DMS 273 treated with DMSO at 0.1 percent for 48 hours (cell line): ENCODE measurements around the gene NEK11.
A peak's percentile ranks its signal among the peaks of the same experiment; 100 is the strongest.
"Not testable (repeated sequence)": the region's sequence is repeated elsewhere in the genome, so short reads cannot be mapped to it uniquely, and the experiment has no call there.

Source experiments
- DNase-seq: peaks from one replicate; lab custom pipeline; 2025; lab: John Stamatoyannopoulos, UW

NEK11 gene

GRCh38 chr3:131038326-131038725 is 11.6 kb downstream of the NEK11 start:
- DNase-seq = no peak

- DNase-seq = not testable (repeated sequence)
These were observed 15.8 kb downstream of the NEK11 start for GRCh38 chr3:131042271-131042985.

GRCh38 chr3:131047582-131047981 is 20.9 kb downstream of the NEK11 start:
- DNase-seq = no peak

DNA sequence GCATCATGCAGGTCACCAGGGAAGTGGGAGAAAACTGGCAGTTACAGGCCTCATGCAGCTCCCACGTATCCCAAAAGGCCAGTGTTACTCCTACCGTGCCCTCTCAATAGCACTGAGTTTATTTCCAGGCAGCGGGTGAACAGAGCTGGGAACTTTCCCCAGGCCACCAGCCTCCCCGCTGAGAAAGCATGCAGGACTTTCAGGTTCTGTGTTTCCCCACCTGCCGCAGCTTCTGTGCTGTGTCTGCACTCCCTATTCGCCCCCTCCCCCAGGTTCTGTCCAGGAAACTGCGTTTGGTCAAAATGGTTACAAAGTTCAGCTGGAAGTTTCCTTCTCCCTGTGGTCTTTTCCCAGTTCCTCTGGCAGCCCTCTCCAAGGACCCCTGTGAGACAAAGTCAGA is 21.4 kb downstream of the NEK11 start:
- no peak for DNase-seq

GRCh38 chr3:131050001-131050400 is 23.3 kb downstream of the NEK11 start:
- DNase-seq = no peak

DNA sequence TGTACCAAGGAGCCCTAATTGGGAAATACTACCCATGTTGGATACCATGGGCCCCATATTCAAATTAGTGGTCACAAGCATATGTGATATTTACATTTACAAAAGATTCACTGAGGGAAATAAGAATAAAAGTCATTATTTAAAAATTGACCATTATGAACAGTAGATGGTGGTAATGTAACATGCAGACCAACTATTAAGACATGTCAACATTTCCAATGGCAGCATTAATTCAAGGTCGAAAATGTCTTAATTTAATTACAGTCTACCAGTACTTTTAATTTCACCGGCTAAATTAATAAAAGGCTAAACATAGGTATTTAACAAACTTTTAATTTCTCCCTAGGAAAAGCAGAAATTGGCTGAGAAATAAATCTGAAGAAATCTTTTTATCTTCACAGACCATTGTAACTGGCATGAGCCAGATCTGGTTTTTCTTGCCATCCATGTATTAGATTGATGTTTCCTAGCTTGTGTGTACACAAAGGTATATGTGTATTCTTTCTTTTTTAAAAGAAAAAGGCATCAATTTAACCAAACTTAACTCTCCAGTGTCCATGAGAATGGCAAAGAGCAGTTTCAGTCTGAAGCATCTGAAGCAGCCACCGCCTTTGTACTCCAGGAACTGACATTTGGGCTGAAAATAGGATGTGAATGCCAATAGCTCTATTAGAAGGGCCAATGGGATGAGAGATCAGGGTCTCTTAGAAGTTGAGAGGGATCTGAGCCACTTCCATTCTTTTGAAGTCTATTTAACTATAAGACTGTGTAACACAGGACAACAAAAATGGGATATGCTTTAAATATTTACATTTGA is 26.6 kb downstream of the NEK11 start:
- no peak for DNase-seq

GRCh38 chr3:131067983-131068382 is 41.3 kb downstream of the NEK11 start:
- no peak for DNase-seq

DNA sequence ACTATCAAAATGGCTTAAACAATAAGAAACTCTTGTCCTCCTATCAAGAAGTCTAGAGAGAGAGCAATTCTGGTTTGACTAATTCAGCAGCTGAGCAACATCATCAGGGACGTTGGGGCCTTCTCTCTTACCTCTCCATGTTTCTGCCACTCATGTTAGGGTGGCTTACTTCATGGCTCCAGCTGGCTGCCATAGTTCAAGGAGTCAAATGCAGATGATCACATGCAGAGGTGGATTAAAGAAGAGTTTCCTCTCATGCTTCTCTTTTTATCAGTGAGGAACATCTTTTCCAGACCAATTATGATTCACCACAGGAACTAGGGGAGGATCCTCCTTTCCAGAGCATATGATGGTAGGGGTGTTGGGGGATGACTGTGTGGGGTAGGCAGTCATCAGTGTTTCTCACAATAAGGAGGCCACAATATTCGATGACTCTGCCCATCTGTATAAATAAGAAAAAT is 45.5 kb downstream of the NEK11 start:
- no peak for DNase-seq

DNA sequence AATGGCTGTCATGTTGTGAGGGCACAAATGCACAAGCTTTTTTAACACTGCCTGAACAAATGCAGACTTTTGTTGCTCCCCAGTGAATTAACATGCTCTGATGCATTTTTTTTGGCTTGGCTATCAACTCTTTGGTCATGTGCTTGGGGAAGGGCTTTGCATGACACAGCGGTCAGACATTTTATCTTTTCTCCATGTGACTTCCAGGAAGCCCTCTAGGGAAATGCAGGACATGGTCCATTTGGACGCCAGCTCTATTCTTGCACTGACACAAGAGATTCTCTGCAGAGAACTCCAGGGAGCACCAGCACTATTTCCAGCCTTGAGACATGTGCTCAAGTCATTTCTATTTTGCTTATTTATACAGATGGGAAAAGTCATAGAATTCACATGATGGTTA is 46.2 kb downstream of the NEK11 start:
- DNase-seq = no peak

GRCh38 chr3:131075632-131076328 is 49.1 kb downstream of the NEK11 start:
- no peak for DNase-seq

GRCh38 chr3:131077904-131078303 is 51.2 kb downstream of the NEK11 start:
- DNase-seq = no peak

- DNase-seq = no peak
These were observed 52.4 kb downstream of the NEK11 start for GRCh38 chr3:131079086-131079485.

GRCh38 chr3:131081224-131081623 is 54.5 kb downstream of the NEK11 start:
- DNase-seq = no peak

DNA sequence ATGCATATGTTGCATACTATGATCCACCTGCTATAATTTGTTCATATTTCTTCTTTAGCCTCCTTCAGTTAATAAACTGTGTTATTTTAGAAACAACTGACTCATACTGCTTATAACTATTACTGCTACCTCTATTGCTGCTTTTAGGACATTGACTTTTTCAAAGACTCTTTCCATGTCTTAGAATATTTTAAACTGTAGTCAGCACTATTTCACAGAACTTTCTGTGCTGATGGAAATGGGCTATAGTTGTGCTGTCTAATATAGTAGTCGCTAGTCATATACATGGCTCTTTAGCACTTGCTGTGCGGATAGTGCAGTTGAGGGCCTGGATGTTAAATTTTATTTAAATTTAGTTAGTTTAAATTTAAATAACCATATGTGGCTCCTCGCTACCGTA is 55.6 kb downstream of the NEK11 start:
- no peak for DNase-seq

- peak; percentile 88 for DNase-seq
These were observed 56.5 kb downstream of the NEK11 start for GRCh38 chr3:131082871-131083863.

- DNase-seq = no peak
These were observed 65.1 kb downstream of the NEK11 start for GRCh38 chr3:131091768-131092167.

- DNase-seq = no peak
These were observed 81.2 kb downstream of the NEK11 start for GRCh38 chr3:131107637-131108433.

- DNase-seq = no peak
These were observed 82.5 kb downstream of the NEK11 start for GRCh38 chr3:131109156-131109555.

GRCh38 chr3:131110087-131110486 is 83.4 kb downstream of the NEK11 start:
- no peak for DNase-seq

- DNase-seq = no peak
These were observed 87.6 kb downstream of the NEK11 start for GRCh38 chr3:131114256-131114655.

- no peak for DNase-seq
These were observed 99.0 kb downstream of the NEK11 start for GRCh38 chr3:131125684-131126083.
